Choroid plexus epithelial cell (primary cell): ENCODE data around the gene PFDN2.

ENCODE experiments used
- DNase-seq: peaks from one replicate; pipeline ENCODE4 v3.0.0-alpha.2; 2010; ENCODE audit warnings: low read depth
- H3K4me3 ChIP-seq: 2 replicates; pipeline ENCODE4 v1.5.1; 2011; ENCODE audit warnings: low read depth, mild to moderate bottlenecking, control low read depth, low read length, moderate library complexity
- CTCF ChIP-seq: conservative IDR thresholded peaks from 2 replicates; pipeline ENCODE4 v1.5.1; 2011; ENCODE audit warnings: low read depth, mild to moderate bottlenecking, control low read depth, inconsistent platforms, low read length, moderate library complexity

Gene PFDN2

GRCh38 chr1:161162806-161163205, 45.0 kb upstream of the PFDN2 start:
- no peak for DNase-seq
- no peak for TF ChIP-seq CTCF
- H3K4me3 ChIP-seq = no peak overlapping the region

GRCh38 chr1:161162052-161162451, 44.2 kb upstream of the PFDN2 start:
- TF ChIP-seq CTCF = no peak
- DNase-seq = no peak
- H3K4me3 ChIP-seq = no peak overlapping the region

GRCh38 chr1:161161652-161162051, 43.8 kb upstream of the PFDN2 start:
- no peak for TF ChIP-seq CTCF
- H3K4me3 ChIP-seq = no peak overlapping the region
- no peak for DNase-seq

GRCh38 chr1:161160671-161161145, 42.9 kb upstream of the PFDN2 start:
- no peak for TF ChIP-seq CTCF
- DNase-seq = no peak
- no peak overlapping the region for H3K4me3 ChIP-seq

- DNase-seq = no peak
- peak overlapping the region; percentile 95 for H3K4me3 ChIP-seq
- no peak for TF ChIP-seq CTCF
Observed at GRCh38 chr1:161159913-161160243, 42.0 kb upstream of the PFDN2 start.

GRCh38 chr1:161159087-161159912, 41.5 kb upstream of the PFDN2 start, which contains the start of gene USP21:
USP21 (plus strand) TSS chr1:161159500; CDS start chr1:161160641, 1,141 bp downstream.
- H3K4me3 ChIP-seq = peak within 1 kb of the TSS; percentile 95
- peak; percentile 92 for DNase-seq
- TF ChIP-seq CTCF = peak; percentile 53
